Cardiac fibroblast (primary cell): ENCODE data around the gene PINK1.

Experiments
- DNase-seq, 2 donors: peaks; one replicate each; pipeline versions ENCODE4 v3.0.0 to v3.0.0-alpha.2; 2010; ENCODE audit warnings: low read depth in 2 of 2
- H3K4me3 ChIP-seq, 2 donors: replicated peaks in 1 of 2; 1 replicate in 1 of 2; 2 replicates in 1 of 2; pipeline ENCODE4 v1.5.1; 2011; ENCODE audit warnings: low read depth in 2 of 2, low read length in 2 of 2, mild to moderate bottlenecking in 2 of 2, moderate library complexity in 1 of 2
- CTCF ChIP-seq: IDR thresholded peaks from one replicate; pipeline ENCODE4 v1.5.1; 2011; ENCODE audit warnings: low read depth, mild to moderate bottlenecking, low read length, inconsistent platforms

Gene PINK1

GRCh38 chr1:20641975-20642374 lies 8.7 kb downstream of the PINK1 start:
- TF ChIP-seq CTCF = no peak
- no peak for DNase-seq

GRCh38 chr1:20643080-20643479 lies 9.8 kb downstream of the PINK1 start:
- no peak for DNase-seq
- H3K4me3 ChIP-seq = no peak overlapping the region
- no peak for TF ChIP-seq CTCF

More at GRCh38 chr1:20641975-20642374, 8.7 kb downstream of the PINK1 start:
- H3K4me3 ChIP-seq = no peak overlapping the region

GRCh38 chr1:20644416-20644815 lies 11.2 kb downstream of the PINK1 start:
- no peak overlapping the region for H3K4me3 ChIP-seq
- TF ChIP-seq CTCF = no peak
- DNase-seq = no peak

- TF ChIP-seq CTCF = no peak
- no peak overlapping the region for H3K4me3 ChIP-seq
- DNase-seq = no peak
Measured at GRCh38 chr1:20645414-20645813, 12.2 kb downstream of the PINK1 start.

- DNase-seq = no peak
- no peak for TF ChIP-seq CTCF
- no peak overlapping the region for H3K4me3 ChIP-seq
Measured at GRCh38 chr1:20648438-20648837, 15.2 kb downstream of the PINK1 start.

GRCh38 chr1:20648946-20649345 lies 15.7 kb downstream of the PINK1 start:
- no peak for TF ChIP-seq CTCF
- H3K4me3 ChIP-seq = no peak overlapping the region
- no peak for DNase-seq

GRCh38 chr1:20652300-20652699 lies 19.0 kb downstream of the PINK1 start:
- no peak for TF ChIP-seq CTCF
- H3K4me3 ChIP-seq = no peak overlapping the region
- DNase-seq = no peak
